H9 (cell line): ENCODE measurements around the gene RAP1GAP2. TPM values are rescaled to one million over a fixed set of nuclear protein-coding genes. Genes with fewer than 3 reads are reported as not detected.

Experiments used
- DNase-seq: peaks from one replicate; pipeline ENCODE4 v3.0.0-alpha.2; 2017
- H2AFZ ChIP-seq: one replicate; pipeline ENCODE4 v1.6.1; 2013; ENCODE audit warnings: mild to moderate bottlenecking, low read length, control low read depth, moderate library complexity
- H2AK5ac ChIP-seq: 2 replicates; pipeline ENCODE4 v1.6.1; 2013; ENCODE audit warnings: low read length, control low read depth, mixed read lengths; ENCODE audit not compliant: insufficient read length
- H2BK120ac ChIP-seq: one replicate; pipeline ENCODE4 v1.6.1; 2013; ENCODE audit warnings: low read depth, mild to moderate bottlenecking, low read length, control low read depth, inconsistent platforms; ENCODE audit not compliant: poor library complexity, severe bottlenecking
- H2BK12ac ChIP-seq: 2 replicates; pipeline ENCODE4 v1.6.1; 2013; ENCODE audit warnings: low read length, control low read depth, mixed read lengths, low read depth; ENCODE audit not compliant: insufficient read length
- H2BK15ac ChIP-seq: 2 replicates; pipeline ENCODE4 v1.6.1; 2013; ENCODE audit warnings: low read depth, low read length, control low read depth
- H2BK20ac ChIP-seq: one replicate; pipeline ENCODE4 v1.6.1; 2013; ENCODE audit warnings: low read depth, mild to moderate bottlenecking, low read length, control low read depth, inconsistent platforms; ENCODE audit not compliant: poor library complexity, severe bottlenecking
- H2BK5ac ChIP-seq: 2 replicates; pipeline ENCODE4 v1.6.1; 2013; ENCODE audit warnings: low read length, control low read depth, mixed read lengths; ENCODE audit not compliant: insufficient read length
- H3K14ac ChIP-seq: 2 replicates; pipeline ENCODE4 v1.6.1; 2013; ENCODE audit warnings: low read length, control low read depth; ENCODE audit not compliant: insufficient read depth
- H3K18ac ChIP-seq: 2 replicates; pipeline ENCODE4 v1.6.1; 2013; ENCODE audit warnings: low read depth, mild to moderate bottlenecking, mixed read lengths, low read length, control low read depth; ENCODE audit not compliant: insufficient read length
- H3K23ac ChIP-seq: 2 replicates; pipeline ENCODE4 v1.6.1; 2013; ENCODE audit warnings: low read length, control low read depth, mixed read lengths, low read depth; ENCODE audit not compliant: insufficient read length
- H3K23me2 ChIP-seq: 2 replicates; pipeline ENCODE4 v1.6.1; 2013; ENCODE audit warnings: low read depth, mild to moderate bottlenecking, mixed read lengths, low read length, control low read depth; ENCODE audit not compliant: insufficient read length, poor library complexity, severe bottlenecking
- H3K27ac ChIP-seq: 2 replicates; pipeline ENCODE4 v1.5.1; 2013; ENCODE audit warnings: low read length, control low read depth, mixed read lengths, low read depth; ENCODE audit not compliant: insufficient read length
- H3K27me3 ChIP-seq: 2 replicates; pipeline ENCODE4 v1.6.1; 2013; ENCODE audit warnings: low read length, control low read depth, inconsistent platforms; ENCODE audit not compliant: insufficient read depth
- H3K4ac ChIP-seq: 2 replicates; pipeline ENCODE4 v1.6.1; 2013; ENCODE audit warnings: low read depth, mild to moderate bottlenecking, control low read depth, inconsistent platforms, low read length, moderate library complexity
- H3K4me1 ChIP-seq: 2 replicates; pipeline ENCODE4 v1.6.1; 2013; ENCODE audit warnings: low read length, control low read depth, inconsistent platforms; ENCODE audit not compliant: insufficient read depth
- H3K4me2 ChIP-seq: 2 replicates; pipeline ENCODE4 v1.6.1; 2013; ENCODE audit warnings: low read length, control low read depth, mixed read lengths; ENCODE audit not compliant: insufficient read length, insufficient read depth
- H3K56ac ChIP-seq: 2 replicates; pipeline ENCODE4 v1.6.1; 2013; ENCODE audit warnings: low read depth, mild to moderate bottlenecking, mixed read lengths, low read length, control low read depth; ENCODE audit not compliant: insufficient read length
- H3K79me1 ChIP-seq: 2 replicates; pipeline ENCODE4 v1.6.1; 2013; ENCODE audit warnings: low read depth, mild to moderate bottlenecking, moderate library complexity, low read length, control low read depth, inconsistent platforms; ENCODE audit not compliant: insufficient read depth, poor library complexity, severe bottlenecking
- H3K79me2 ChIP-seq: 2 replicates; pipeline ENCODE4 v1.6.1; 2013; ENCODE audit warnings: low read length, control low read depth, inconsistent platforms; ENCODE audit not compliant: insufficient read depth
- H3K9ac ChIP-seq: 2 replicates; pipeline ENCODE4 v1.6.1; 2013; ENCODE audit warnings: low read length, control low read depth, mixed read lengths; ENCODE audit not compliant: insufficient read length; ENCODE audit errors: extremely low read depth
- H3K9me3 ChIP-seq: one replicate; pipeline ENCODE4 v1.6.1; 2013; ENCODE audit warnings: low read depth, low read length, inconsistent platforms; ENCODE audit not compliant: control insufficient read depth
- H3T11ph ChIP-seq: one replicate; pipeline ENCODE4 v1.6.1; 2013; ENCODE audit warnings: mild to moderate bottlenecking, low read length, control low read depth, inconsistent platforms
- H4K20me1 ChIP-seq: one replicate; pipeline ENCODE4 v1.6.1; 2013; ENCODE audit not compliant: control insufficient read depth, insufficient read length, insufficient read depth
- H4K5ac ChIP-seq: 2 replicates; pipeline ENCODE4 v1.6.1; 2013; ENCODE audit warnings: low read depth, mild to moderate bottlenecking, mixed read lengths, low read length, control low read depth; ENCODE audit not compliant: insufficient read length
- H4K8ac ChIP-seq: replicated peaks from 2 replicates; pipeline ENCODE4 v1.6.1; 2013; ENCODE audit warnings: low read length, control low read depth, mixed read lengths, low read depth; ENCODE audit not compliant: insufficient read length
- H4K91ac ChIP-seq: 2 replicates; pipeline ENCODE4 v1.6.1; 2013; ENCODE audit warnings: low read depth, mild to moderate bottlenecking, moderate library complexity, mixed read lengths, low read length, control low read depth; ENCODE audit not compliant: insufficient read length
- H3K27ac Mint-ChIP-seq, 3 experiments: 2 replicates in 2 of 3; 3 replicates in 1 of 3; pipeline ENCODE4 v1.8.0; 2020 to 2021; ENCODE audit warnings: mixed read lengths in 3 of 3, mild to moderate bottlenecking in 1 of 3, moderate library complexity in 1 of 3
- H3K27me3 Mint-ChIP-seq: 2 replicates; pipeline ENCODE4 v1.8.0; 2021; ENCODE audit warnings: low read depth, mild to moderate bottlenecking, moderate library complexity, mixed read lengths
- H3K36me3 Mint-ChIP-seq, 3 experiments: 2 replicates in 2 of 3; 3 replicates in 1 of 3; pipeline ENCODE4 v1.8.0; 2020 to 2021; ENCODE audit warnings: low read depth in 3 of 3, mixed read lengths in 3 of 3; ENCODE audit not compliant: insufficient read depth in 1 of 3
- H3K4me1 Mint-ChIP-seq, 2 experiments: 2 replicates each; pipeline ENCODE4 v1.8.0; 2020; ENCODE audit warnings: mixed read lengths in 2 of 2
- H3K4me3 Mint-ChIP-seq, 2 experiments: 2 replicates in 1 of 2; 3 replicates in 1 of 2; pipeline ENCODE4 v1.8.0; 2020 to 2021; ENCODE audit warnings: mild to moderate bottlenecking in 2 of 2, mixed read lengths in 2 of 2, moderate library complexity in 1 of 2
- H3K9me3 Mint-ChIP-seq, 2 experiments: 2 replicates in 1 of 2; 3 replicates in 1 of 2; pipeline ENCODE4 v1.8.0; 2020; ENCODE audit warnings: mild to moderate bottlenecking in 2 of 2, mixed read lengths in 2 of 2, moderate library complexity in 1 of 2
- CTCF ChIP-seq: fragments of 200-600 bp; sonication (generic); conservative IDR thresholded peaks from 3 replicates; pipeline ENCODE4 v1.8.0; 2021; ENCODE audit warnings: antibody characterized with exemption, mild to moderate bottlenecking
- WGBS: extraction: QIAGEN DNeasy Blood & Tissue Kit; methylation state at CpG from one replicate; pipeline ENCODE4 v1.1.7; 2013; ENCODE audit warnings: missing lambda C conversion rate, low lambda C conversion rate, mixed read lengths; ENCODE audit not compliant: insufficient read length; ENCODE audit errors: extremely low coverage; 5-methylcytosine and 5-hydroxymethylcytosine counted together
- total RNA-seq: library from RNA; stranded (reverse); gene quantifications from 2 replicates; pipeline ENCODE4 v1.2.1, GENCODE V29; 2021

Gene RAP1GAP2
- total RNA-seq, 1 experiment from 2014 or later, result 33.8 TPM

GRCh38 chr17:3007651-3008121, 211.4 kb downstream of the RAP1GAP2 start:
- Histone ChIP-seq H3K27ac (no peak overlapping the region), H4K5ac (no peak overlapping the region), H4K20me1 (no peaks in the 10 kb centered on the region), H3K4me1 (no peaks in the 10 kb centered on the region), H3K14ac (no peak overlapping the region), H3K56ac (no peak overlapping the region), H2BK15ac (no peak overlapping the region), H4K8ac (no peak overlapping the region), H2BK5ac (no peak overlapping the region), H2BK120ac (no peak overlapping the region), H3K9me3 (no peaks in the 10 kb centered on the region), H3K79me2 (no peaks in the 10 kb centered on the region), H3K23ac (no peak overlapping the region), H4K91ac (no peak overlapping the region), H3K79me1 (no peaks in the 10 kb centered on the region), H3K4me2 (no peak overlapping the region), H3K18ac (no peak overlapping the region), H2BK12ac (no peak overlapping the region), H3K27me3 (no peaks in the 10 kb centered on the region), H3K9ac (no peak overlapping the region), H3T11ph (no peak overlapping the region), H2BK20ac (no peak overlapping the region), H2AFZ (no peak overlapping the region), H3K4ac (no peak overlapping the region), H3K23me2 (no peaks in the 10 kb centered on the region), H2AK5ac (no peak overlapping the region)
- no peak for DNase-seq
- no peaks in the 10 kb centered on the region for H3K9me3 Mint-ChIP-seq
- H3K4me3 Mint-ChIP-seq, result no peak overlapping the region; a peak in 1 of 5 replicates
- H3K4me1 Mint-ChIP-seq, result peaks cover 0 to under 1% of the 10 kb centered on the region in 2 experiments; a peak in 1 of 4 replicates
- no CpG with 5 or more reads among the region's 11 CpGs for WGBS
- H3K27ac Mint-ChIP-seq, result peak overlapping the region in 2 of 3 experiments; percentile 41 to 57; a peak in 3 of 7 replicates
- TF ChIP-seq CTCF, result no peak
- H3K27me3 Mint-ChIP-seq, result no peaks in the 10 kb centered on the region
- H3K36me3 Mint-ChIP-seq, result peaks cover 6 to 55% (median 15%) of the 10 kb centered on the region in 3 experiments; a peak in 5 of 7 replicates
